Measurements from ENCODE around the gene SH3BP1. TPM values are rescaled to one million over a fixed set of nuclear protein-coding genes. Genes with fewer than 3 reads are reported as not detected.

The SH3BP1 gene
- total and polyA plus RNA-seq, 7 experiments from 2014 or later: 12.9 to 157 (median 80.4) TPM

GRCh38 chr22:37661160-37661924 lies 21.9 kb downstream of the SH3BP1 start:
- Mint-ChIP-seq H3K27me3 (no peaks in the 10 kb centered on the region), H3K36me3 (peaks cover 0 to 4% (median 0%) of the 10 kb centered on the region in 5 donors), H3K4me3 (peak overlapping the region in 7 of 10 donors; percentile 36 to 93 (median 77)), H3K27ac (peak overlapping the region in 4 of 9 donors; percentile 7 to 68 (median 44)), H3K4me1 (peaks cover 27 to 45% (median 41%) of the 10 kb centered on the region in 7 donors), H3K9me3 (no peaks in the 10 kb centered on the region)
- Histone ChIP-seq H3K36me3 (ENCODE audit: control insufficient read depth in 2 of 3, insufficient read depth in 3 of 3, low read length in 3 of 3) (peaks cover 0 to 11% (median 0%) of the 10 kb centered on the region in 3 experiments), H3K4me3 (ENCODE audit: low read length) (no peak overlapping the region), H3K9me3 (ENCODE audit: control insufficient read depth in 2 of 3, low read length in 3 of 3) (no peaks in the 10 kb centered on the region), H3K27me3 (ENCODE audit: control insufficient read depth in 2 of 2, insufficient read depth in 2 of 2, low read length in 2 of 2) (no peaks in the 10 kb centered on the region), H3K4me1 (ENCODE audit: control insufficient read depth in 2 of 2, insufficient read depth in 2 of 2, low read length in 2 of 2) (peaks cover 23 to 26% of the 10 kb centered on the region in 2 donors), H3K27ac (ENCODE audit: low read depth, low read length) (no peak overlapping the region)
- intact Hi-C loops (cut with micrococcal nuclease): loop anchor here in 1 of 2 donors (1.0 kb wide), 2 partner anchors 20 to 202 kb away; no protein-coding TSS in a partner anchor
- POLR2A ChIA-PET: interaction anchor here (0.5 to 7.9 kb wide), 7 partner anchors 9 to 78 kb away, joined by 3 to 73 read pairs (median 6); partner anchors contain the start of genes LGALS1 and NOL12
- peak in 2 of 9 donors; percentile 31 to 42 for DNase-seq
- CTCF ChIA-PET: interaction anchor here (0.6 to 2.8 kb wide), 9 partner anchors 10 to 102 kb away, joined by 3 to 30 read pairs (median 4); partner anchors contain the start of gene LGALS1
- ATAC-seq: no peak

DNA sequence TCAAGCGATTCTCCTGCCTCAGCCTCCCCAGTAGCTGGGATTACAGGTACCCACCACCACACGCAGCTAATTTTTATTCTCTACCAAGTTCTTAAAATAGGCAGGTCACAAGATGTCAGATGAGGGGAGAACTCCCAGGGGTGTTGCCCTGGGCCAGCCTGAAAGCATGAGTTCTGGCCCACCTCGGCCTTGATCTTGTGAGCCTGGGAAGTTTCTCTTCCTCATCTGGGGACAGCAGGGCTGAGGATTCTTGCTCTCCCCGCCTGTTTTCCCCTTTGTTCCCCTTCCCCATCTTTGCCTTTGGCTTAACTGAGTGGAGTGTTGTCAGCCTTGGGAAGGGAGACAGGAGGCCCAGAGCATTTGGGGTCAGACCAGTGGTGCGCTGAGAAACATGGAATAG lies 22.6 kb downstream of the SH3BP1 start:
- Mint-ChIP-seq H3K36me3 (peaks cover 0 to 4% (median 0%) of the 10 kb centered on the region in 5 donors), H3K4me3 (peak overlapping the region in 1 of 10 donors; percentile 38), H3K9me3 (no peaks in the 10 kb centered on the region), H3K27ac (peak overlapping the region in 1 of 9 donors; percentile 31), H3K4me1 (peaks cover 27 to 47% (median 41%) of the 10 kb centered on the region in 7 donors), H3K27me3 (no peaks in the 10 kb centered on the region)
- no peak for DNase-seq
- no peaks in the 10 kb centered on the region for H3K27me3 ChIP-seq (ENCODE audit: control insufficient read depth in 2 of 2, insufficient read depth in 2 of 2, low read length in 2 of 2)
- H3K4me1 ChIP-seq (ENCODE audit: control insufficient read depth in 2 of 2, insufficient read depth in 2 of 2, low read length in 2 of 2): peaks cover 23 to 26% of the 10 kb centered on the region in 2 donors
- H3K27ac ChIP-seq (ENCODE audit: low read depth, low read length): no peak overlapping the region
- H3K36me3 ChIP-seq (ENCODE audit: control insufficient read depth in 2 of 3, insufficient read depth in 3 of 3, low read length in 3 of 3): peaks cover 0 to 13% (median 0%) of the 10 kb centered on the region in 3 experiments
- ATAC-seq: no peak
- ChIA-PET CTCF (interaction anchor here (0.6 to 2.8 kb wide), 8 partner anchors 10 to 101 kb away, joined by 3 to 30 read pairs (median 4); partner anchors contain the start of gene LGALS1), POLR2A (interaction anchor here (1.2 to 7.9 kb wide), 5 partner anchors 10 to 55 kb away, joined by 3 to 73 read pairs (median 6); partner anchors contain the start of gene LGALS1)
- no peaks in the 10 kb centered on the region for H3K9me3 ChIP-seq (ENCODE audit: control insufficient read depth in 2 of 3, low read length in 3 of 3)
- no peak overlapping the region for H3K4me3 ChIP-seq (ENCODE audit: low read length)
- intact Hi-C loops (cut with micrococcal nuclease): no loop called here

- Histone ChIP-seq H3K9me3 (ENCODE audit: control insufficient read depth in 2 of 3, low read length in 3 of 3) (no peaks in the 10 kb centered on the region), H3K4me1 (ENCODE audit: control insufficient read depth in 2 of 2, insufficient read depth in 2 of 2, low read length in 2 of 2) (peaks cover 14 to 20% of the 10 kb centered on the region in 2 donors), H3K27ac (ENCODE audit: low read depth, low read length) (no peak overlapping the region), H3K27me3 (ENCODE audit: control insufficient read depth in 2 of 2, insufficient read depth in 2 of 2, low read length in 2 of 2) (no peaks in the 10 kb centered on the region), H3K4me3 (ENCODE audit: low read length) (no peak overlapping the region), H3K36me3 (ENCODE audit: control insufficient read depth in 2 of 3, insufficient read depth in 3 of 3, low read length in 3 of 3) (peaks cover 0 to 13% (median 0%) of the 10 kb centered on the region in 3 experiments)
- H3K9me3 Mint-ChIP-seq: no peaks in the 10 kb centered on the region
- POLR2A ChIA-PET: interaction anchor here (0.8 to 7.9 kb wide), 3 partner anchors 9 to 131 kb away, joined by 3 to 73 read pairs (median 8); partner anchors contain the start of gene LGALS1
- ATAC-seq (no peak), DNase-seq (no peak)
- no peaks in the 10 kb centered on the region for H3K27me3 Mint-ChIP-seq
- no peak overlapping the region for H3K27ac Mint-ChIP-seq
- peaks cover 0 to 4% (median 0%) of the 10 kb centered on the region in 5 donors for H3K36me3 Mint-ChIP-seq
- intact Hi-C loops (cut with micrococcal nuclease): no loop called here
- CTCF ChIA-PET: interaction anchor here (0.6 to 2.0 kb wide), 7 partner anchors 12 to 1067 kb away, joined by 3 to 14 read pairs (median 4); no protein-coding TSS in a partner anchor
- H3K4me1 Mint-ChIP-seq: peaks cover 20 to 37% (median 33%) of the 10 kb centered on the region in 7 donors
- no peak overlapping the region for H3K4me3 Mint-ChIP-seq
Measured at GRCh38 chr22:37663521-37664140, 24.2 kb downstream of the SH3BP1 start.

GRCh38 chr22:37664249-37665101 lies 25.0 kb downstream of the SH3BP1 start:
- intact Hi-C loops (cut with micrococcal nuclease): no loop called here
- POLR2A ChIA-PET: interaction anchor here (1.2 to 7.9 kb wide), 2 partner anchors 8 to 12 kb away, joined by 3 to 73 read pairs; partner anchors contain the start of gene LGALS1
- Histone ChIP-seq H3K4me1 (ENCODE audit: control insufficient read depth in 2 of 2, insufficient read depth in 2 of 2, low read length in 2 of 2) (peaks cover 12 to 16% of the 10 kb centered on the region in 2 donors), H3K27ac (ENCODE audit: low read depth, low read length) (no peak overlapping the region), H3K4me3 (ENCODE audit: low read length) (no peak overlapping the region), H3K27me3 (ENCODE audit: control insufficient read depth in 2 of 2, insufficient read depth in 2 of 2, low read length in 2 of 2) (no peaks in the 10 kb centered on the region), H3K36me3 (ENCODE audit: control insufficient read depth in 2 of 3, insufficient read depth in 3 of 3, low read length in 3 of 3) (peaks cover 0 to 13% (median 0%) of the 10 kb centered on the region in 3 experiments), H3K9me3 (ENCODE audit: control insufficient read depth in 2 of 3, low read length in 3 of 3) (no peaks in the 10 kb centered on the region)
- no peak overlapping the region for H3K4me3 Mint-ChIP-seq
- H3K36me3 Mint-ChIP-seq: peaks cover 0 to 4% (median 0%) of the 10 kb centered on the region in 5 donors
- peaks cover 20 to 35% (median 31%) of the 10 kb centered on the region in 7 donors for H3K4me1 Mint-ChIP-seq
- DNase-seq: no peak
- no peaks in the 10 kb centered on the region for H3K27me3 Mint-ChIP-seq
- CTCF ChIA-PET: interaction anchor here (0.6 to 2.0 kb wide), 4 partner anchors 16 to 151 kb away, joined by 3 to 14 read pairs (median 4); no protein-coding TSS in a partner anchor
- ATAC-seq: no peak
- no peak overlapping the region for H3K27ac Mint-ChIP-seq
- H3K9me3 Mint-ChIP-seq: no peaks in the 10 kb centered on the region

DNA sequence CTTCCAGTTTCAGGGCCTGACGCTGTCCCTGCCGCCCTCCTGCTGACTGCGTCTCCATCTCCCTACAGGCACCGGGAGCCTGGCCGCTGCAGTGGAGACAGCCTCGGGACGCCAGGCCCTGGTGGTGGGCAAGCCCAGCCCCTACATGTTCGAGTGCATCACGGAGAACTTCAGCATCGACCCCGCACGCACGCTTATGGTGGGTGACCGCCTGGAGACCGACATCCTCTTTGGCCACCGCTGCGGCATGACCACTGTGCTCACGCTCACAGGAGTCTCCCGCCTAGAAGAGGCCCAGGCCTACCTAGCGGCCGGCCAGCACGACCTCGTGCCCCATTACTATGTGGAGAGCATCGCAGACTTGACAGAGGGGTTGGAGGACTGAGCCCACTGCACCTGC lies 26.0 kb downstream of the SH3BP1 start:
- DNase-seq (no peak), ATAC-seq (no peak)
- no peak overlapping the region for H3K4me3 Mint-ChIP-seq
- H3K4me3 ChIP-seq (ENCODE audit: low read length): no peak overlapping the region
- CTCF ChIA-PET: no interaction called here
- H3K27ac Mint-ChIP-seq: no peak overlapping the region
- no peaks in the 10 kb centered on the region for H3K9me3 Mint-ChIP-seq
- peaks cover 0 to 4% (median 0%) of the 10 kb centered on the region in 5 donors for H3K36me3 Mint-ChIP-seq
- peaks cover 10 to 28% (median 23%) of the 10 kb centered on the region in 7 donors for H3K4me1 Mint-ChIP-seq
- H3K9me3 ChIP-seq (ENCODE audit: control insufficient read depth in 2 of 3, low read length in 3 of 3): no peaks in the 10 kb centered on the region
- peaks cover 3 to 6% of the 10 kb centered on the region in 2 donors for H3K4me1 ChIP-seq (ENCODE audit: control insufficient read depth in 2 of 2, insufficient read depth in 2 of 2, low read length in 2 of 2)
- POLR2A ChIA-PET: interaction anchor here (7.9 kb wide), 1 partner anchor 11 kb away, joined by 73 read pairs; the partner anchor contains the start of gene LGALS1
- H3K27me3 Mint-ChIP-seq: no peaks in the 10 kb centered on the region
- H3K27ac ChIP-seq (ENCODE audit: low read depth, low read length): no peak overlapping the region
- H3K36me3 ChIP-seq (ENCODE audit: control insufficient read depth in 2 of 3, insufficient read depth in 3 of 3, low read length in 3 of 3): peaks cover 0 to 13% (median 0%) of the 10 kb centered on the region in 3 experiments
- no peaks in the 10 kb centered on the region for H3K27me3 ChIP-seq (ENCODE audit: control insufficient read depth in 2 of 2, insufficient read depth in 2 of 2, low read length in 2 of 2)
- intact Hi-C loops (cut with micrococcal nuclease): no loop called here
